ENCODE results near the gene RGS16.
"Not testable (repeated sequence)": the region's sequence is repeated elsewhere in the genome, so short reads cannot be mapped to it uniquely, and the experiment has no call there.

The RGS16 gene

GRCh38 chr1:182604175-182605164 lies at the start of gene RGS16:
RGS16 (minus strand) TSS chr1:182604389; CDS start chr1:182604259, 130 bp downstream.
- DNase-seq (ENCODE audit: low read depth): peak; percentile 74

GRCh38 chr1:182653986-182654385 lies 49.8 kb upstream of the RGS16 start:
- DNase-seq (ENCODE audit: low read depth): no peak

GRCh38 chr1:182652933-182653332 lies 48.7 kb upstream of the RGS16 start:
- no peak for DNase-seq (ENCODE audit: low read depth)

DNA sequence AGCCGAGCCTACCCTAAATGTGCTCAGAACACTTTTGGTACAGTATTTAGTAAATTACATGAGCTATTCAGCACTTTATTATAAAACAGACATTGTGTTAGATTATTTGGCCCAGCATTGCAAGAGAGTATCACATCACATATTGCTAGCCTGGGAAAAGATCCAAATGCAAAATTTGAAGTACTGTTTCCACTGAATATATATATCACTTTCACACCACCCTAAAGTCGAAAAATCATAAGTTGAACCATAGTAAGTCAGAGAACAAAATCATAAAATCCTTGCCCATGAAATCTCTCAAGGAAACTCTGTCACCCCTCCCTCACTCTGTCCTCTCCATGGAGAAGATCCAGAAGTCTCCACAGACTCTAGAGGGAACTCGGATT lies 47.1 kb upstream of the RGS16 start:
- no peak for DNase-seq (ENCODE audit: low read depth)

DNA sequence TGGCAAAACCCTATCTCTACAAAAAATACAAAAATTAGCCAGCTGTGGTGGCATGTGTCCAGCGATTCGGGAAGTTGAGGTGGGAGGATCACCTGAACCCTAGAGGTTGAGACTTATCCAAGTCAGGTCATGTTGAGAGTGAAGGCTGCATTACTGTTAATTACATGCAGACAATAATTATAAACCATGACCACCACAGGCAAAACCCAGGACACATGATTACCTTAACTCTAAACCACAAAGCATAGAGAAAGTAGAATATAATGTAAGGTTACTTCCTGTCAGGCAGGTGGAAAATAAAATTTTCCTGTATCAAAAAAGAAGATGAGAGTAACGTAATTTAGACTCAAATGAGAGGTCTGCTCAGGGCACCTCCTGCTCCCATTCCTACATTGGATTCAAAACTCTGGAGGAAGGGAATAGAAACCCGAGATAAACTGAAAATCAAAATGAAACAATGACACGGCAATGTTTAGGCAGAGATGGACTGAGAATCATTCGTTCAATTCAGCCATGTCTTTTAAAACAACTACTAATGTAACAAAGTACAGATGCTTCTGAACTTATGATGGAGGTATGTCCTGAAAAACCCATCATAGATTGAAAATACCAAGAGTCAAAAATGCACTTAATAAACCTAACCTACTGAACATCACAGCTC lies 46.6 kb upstream of the RGS16 start:
- no peak for DNase-seq (ENCODE audit: low read depth)

- no peak for DNase-seq (ENCODE audit: low read depth)
Observed at GRCh38 chr1:182649041-182649440, 44.9 kb upstream of the RGS16 start.

DNA sequence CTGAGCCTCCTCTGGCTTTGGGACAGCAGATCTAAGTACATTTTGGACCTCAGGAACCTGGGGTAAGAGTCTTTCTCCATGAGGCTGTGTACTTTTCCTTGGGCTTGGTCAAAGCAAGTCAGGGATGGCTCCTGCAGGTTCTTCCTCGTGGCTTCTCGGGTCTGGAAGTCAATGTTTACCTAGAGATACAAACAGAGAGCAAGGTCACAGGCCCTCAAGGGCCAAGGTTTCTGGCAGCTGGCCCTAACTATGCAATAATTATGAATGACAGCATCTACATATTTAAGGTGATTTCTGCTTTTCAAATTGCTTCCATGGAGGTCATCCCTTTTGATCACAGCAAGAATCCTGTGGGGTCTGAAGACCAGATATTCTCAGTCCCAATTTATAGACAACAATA lies 42.5 kb upstream of the RGS16 start:
- no peak for DNase-seq (ENCODE audit: low read depth)

GRCh38 chr1:182644886-182645285 lies 40.7 kb upstream of the RGS16 start:
- no peak for DNase-seq (ENCODE audit: low read depth)

DNA sequence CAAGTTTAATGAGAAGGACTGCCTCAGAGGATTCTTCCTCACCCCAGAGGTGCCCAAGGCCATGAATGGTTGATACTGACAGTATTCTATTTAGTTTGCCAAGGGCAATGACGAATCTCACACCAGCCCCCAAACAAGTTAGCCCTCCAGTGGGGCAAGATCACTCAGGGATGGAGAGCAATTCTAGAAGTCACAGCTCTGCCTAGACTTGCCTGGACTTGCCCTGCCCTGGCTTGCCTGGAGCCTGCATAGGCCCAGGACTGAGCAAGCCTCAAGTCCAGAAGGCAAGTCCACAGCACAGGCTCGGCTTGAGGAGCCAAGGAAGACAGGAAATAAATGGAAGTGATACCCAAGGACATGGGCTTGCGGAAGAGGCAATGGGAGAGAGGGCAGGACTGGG lies 39.5 kb upstream of the RGS16 start:
- DNase-seq (ENCODE audit: low read depth): no peak

DNA sequence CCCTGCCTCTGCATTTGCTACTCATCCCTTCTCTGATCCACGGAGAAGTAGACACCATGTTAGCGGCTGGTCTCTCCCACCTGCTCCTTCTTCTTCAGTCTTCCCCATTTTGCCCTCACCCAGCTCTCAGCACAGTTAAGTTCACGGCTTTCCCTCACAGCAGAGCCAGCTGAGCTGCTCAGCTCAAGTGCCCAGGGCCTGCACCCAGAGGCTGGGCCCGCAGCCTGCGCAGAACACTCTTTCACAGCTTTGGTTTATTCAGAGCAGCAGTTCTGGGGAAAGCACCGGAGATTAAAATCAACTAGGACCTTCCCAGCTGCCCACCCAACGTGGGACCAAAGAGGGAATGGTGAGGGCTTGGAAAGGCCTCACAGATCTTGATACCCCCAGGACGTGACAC lies 38.3 kb upstream of the RGS16 start:
- DNase-seq (ENCODE audit: low read depth): no peak

DNA sequence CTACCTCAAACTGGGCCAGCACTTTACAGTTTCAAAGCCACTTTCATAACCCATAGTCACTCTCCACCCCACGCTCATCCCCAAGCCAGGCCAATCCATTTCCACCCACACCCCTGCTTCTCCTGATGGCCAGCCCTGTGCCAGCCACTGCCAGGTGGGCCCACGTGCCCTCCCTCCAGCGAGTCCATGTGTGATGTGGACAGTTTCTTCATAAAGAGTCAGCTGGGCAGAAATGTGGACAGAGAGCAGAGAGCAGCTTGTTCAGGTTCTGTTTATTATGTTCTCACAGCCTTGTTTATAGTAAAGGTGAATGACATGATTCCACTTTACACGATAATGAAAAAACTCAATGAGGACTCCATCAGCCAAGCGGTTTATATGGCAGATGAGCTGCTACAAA lies 37.4 kb upstream of the RGS16 start:
- DNase-seq (ENCODE audit: low read depth): no peak

DNA sequence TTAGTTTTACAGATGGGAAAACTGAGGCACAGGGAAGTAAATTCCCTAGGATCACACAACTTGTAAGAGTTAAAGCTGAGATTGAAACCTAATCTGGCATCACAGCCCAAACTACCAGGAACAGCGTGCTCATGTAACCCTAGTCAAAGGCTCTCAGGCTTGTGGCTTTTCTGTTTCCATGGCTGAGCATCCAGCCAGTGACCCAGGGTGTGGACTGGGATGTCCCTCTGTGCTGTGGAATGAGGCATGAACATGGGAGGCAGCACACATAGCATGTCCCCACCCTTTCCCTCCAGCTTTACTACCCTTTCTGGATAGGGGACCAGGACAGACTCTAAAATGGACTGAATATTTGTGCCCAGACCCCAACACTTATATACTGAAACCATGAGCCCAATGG lies 35.1 kb upstream of the RGS16 start:
- no peak for DNase-seq (ENCODE audit: low read depth)

DNA sequence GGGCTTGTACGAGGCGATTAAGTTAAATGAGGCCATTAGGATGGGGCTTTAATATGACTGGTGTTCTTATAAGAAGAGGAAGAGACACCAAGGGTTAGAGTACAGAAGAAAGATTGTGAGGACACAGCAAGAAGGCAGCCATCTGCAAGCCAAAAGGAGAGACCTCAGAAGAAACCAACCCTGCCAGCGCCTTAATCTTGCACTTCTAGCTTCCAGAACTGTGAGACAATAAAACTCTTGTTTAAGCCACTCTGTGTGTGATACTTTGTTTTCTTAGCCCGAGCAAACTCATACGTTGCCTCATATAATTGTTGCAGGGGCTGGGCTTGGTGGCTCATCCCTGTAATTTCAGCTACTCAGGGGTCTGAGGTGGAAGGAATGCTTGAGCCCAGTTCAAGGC lies 33.6 kb upstream of the RGS16 start:
- DNase-seq (ENCODE audit: low read depth): no peak

- no peak for DNase-seq (ENCODE audit: low read depth)
Observed at GRCh38 chr1:182635871-182636270, 31.7 kb upstream of the RGS16 start.

- no peak for DNase-seq (ENCODE audit: low read depth)
Observed at GRCh38 chr1:182634306-182635072, 30.3 kb upstream of the RGS16 start.

DNA sequence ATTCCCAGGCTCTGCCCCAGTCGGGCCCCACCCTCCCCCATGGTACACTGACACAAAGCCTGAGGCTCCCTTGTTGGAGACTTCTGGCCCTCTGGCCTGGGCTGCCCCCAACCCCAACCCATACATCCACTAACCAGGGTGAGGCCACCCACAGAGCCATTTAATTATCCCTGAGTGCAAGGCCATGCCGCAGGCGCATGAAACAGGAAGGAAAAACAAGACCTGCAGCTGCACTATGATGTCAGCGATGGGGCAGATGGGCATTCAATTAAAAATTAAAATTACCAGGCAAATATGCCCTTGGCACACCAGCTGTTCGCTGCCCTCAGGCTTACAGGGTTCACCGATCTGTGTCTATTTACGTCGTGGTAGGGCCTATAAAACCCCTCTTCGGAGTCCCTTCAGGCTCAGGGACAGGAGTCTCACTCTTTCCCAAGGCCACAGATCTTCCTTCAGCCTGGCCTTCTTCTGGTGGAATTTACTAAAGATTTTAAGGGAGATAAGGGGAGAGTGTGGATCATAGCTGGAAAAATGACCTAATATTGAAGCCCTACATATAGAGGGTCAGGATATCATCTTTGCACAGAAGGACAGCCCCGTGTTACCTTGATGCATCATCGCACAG lies 29.6 kb upstream of the RGS16 start:
- no peak for DNase-seq (ENCODE audit: low read depth)

GRCh38 chr1:182633031-182633430 lies 28.8 kb upstream of the RGS16 start:
- no peak for DNase-seq (ENCODE audit: low read depth)

DNA sequence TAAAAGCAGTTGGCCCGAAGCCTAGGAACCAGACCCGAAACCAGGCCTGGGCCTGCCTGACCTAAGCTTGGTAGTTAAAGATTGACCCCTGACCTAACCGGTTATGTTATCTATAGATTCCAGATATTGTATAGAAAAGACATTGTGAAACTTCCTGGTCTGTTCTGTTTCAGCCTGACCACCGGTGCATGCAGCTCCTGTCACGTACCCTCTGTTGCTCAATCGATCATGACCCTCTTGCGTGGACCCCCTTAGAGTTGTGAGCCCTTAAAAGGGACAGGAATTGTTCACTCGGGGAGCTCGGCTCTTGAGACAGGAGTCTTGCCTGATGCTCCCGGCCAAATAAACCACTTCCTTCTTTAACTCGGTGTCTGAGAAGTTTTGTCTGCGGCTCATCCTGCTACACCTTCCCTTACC lies 28.3 kb upstream of the RGS16 start:
- DNase-seq (ENCODE audit: low read depth): not testable (repeated sequence)

- DNase-seq (ENCODE audit: low read depth): no peak
Observed at GRCh38 chr1:182631954-182632353, 27.8 kb upstream of the RGS16 start.

DNA sequence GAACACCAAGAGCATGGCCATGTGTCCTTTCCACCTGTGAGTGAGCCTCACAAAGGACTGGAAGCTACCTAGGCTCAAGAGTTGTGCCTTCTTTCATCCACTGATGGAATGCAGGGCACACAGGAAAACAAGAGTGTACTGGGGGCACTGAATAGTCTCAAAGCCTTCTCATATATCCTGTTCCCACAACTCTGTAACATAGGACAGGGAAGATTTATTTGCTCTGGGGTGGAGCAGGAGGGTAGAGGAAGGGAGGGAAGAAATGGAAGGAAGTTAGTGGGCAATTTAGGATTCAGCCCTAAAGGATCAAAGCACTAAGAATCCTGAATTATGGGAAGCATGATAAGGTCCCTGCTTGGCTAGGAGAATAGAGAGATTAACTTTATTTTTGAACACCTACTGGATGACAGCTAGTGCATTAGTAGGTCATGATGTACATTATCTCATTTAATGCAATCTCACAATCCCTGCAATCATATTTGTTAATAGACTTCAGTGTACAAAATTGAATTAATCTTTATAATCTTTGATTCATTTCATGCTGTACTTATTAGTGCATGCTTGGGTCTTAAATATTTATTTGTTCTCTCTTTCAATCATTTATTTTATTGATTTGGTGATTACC lies 27.0 kb upstream of the RGS16 start:
- no peak for DNase-seq (ENCODE audit: low read depth)

DNA sequence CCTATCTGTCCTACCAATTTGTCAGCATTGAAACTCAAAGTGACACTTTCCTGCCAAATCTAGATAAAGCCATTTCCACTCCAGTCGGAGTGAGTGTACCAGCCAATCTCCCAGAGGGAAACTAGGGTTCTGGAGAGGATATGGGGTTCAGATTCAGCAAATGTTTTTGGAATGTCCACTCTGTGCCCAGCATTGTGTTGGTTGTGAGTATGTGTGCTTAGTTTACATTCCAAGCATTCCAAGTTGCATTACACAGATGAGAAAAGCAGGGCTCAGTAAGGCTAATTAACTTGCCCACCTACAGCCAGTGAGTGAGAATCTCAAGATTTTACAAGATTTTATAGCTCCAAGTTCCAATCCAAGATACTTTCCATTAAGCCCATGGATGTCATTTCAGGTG lies 26.4 kb upstream of the RGS16 start:
- DNase-seq (ENCODE audit: low read depth): no peak
